Natural killer cell (primary cell): ENCODE data around the gene DIAPH2. TPM values are rescaled to one million over a fixed set of nuclear protein-coding genes. Genes with fewer than 3 reads are reported as not detected.

Experiments
- ATAC-seq, 3 donors: fragments of 150-1000 bp in 2 of 3; fragments of 200-7000 bp in 1 of 3; cut with Tn5 transposase; 1 replicate in 1 of 3; 2 replicates in 2 of 3; pipeline ENCODE4 v1.10.0; 2021; ENCODE audit warnings: mild to moderate bottlenecking in 2 of 3, moderate library complexity in 2 of 3
- DNase-seq, 2 donors: peaks; one replicate each; pipeline versions ENCODE4 v3.0.0 to v3.0.0-alpha.2; 2013 to 2021; ENCODE audit warnings: mixed read lengths in 1 of 2
- H3K27ac ChIP-seq: one replicate; pipeline ENCODE4 v1.5.1; 2013; ENCODE audit warnings: mild to moderate bottlenecking, low read length
- H3K27me3 ChIP-seq: one replicate; pipeline ENCODE4 v1.6.1; 2013; ENCODE audit warnings: low read length; ENCODE audit not compliant: control insufficient read depth, insufficient read depth
- H3K36me3 ChIP-seq: one replicate; pipeline ENCODE4 v1.6.1; 2013; ENCODE audit warnings: low read length; ENCODE audit not compliant: control insufficient read depth, insufficient read depth
- H3K4me1 ChIP-seq: one replicate; pipeline ENCODE4 v1.6.1; 2013; ENCODE audit warnings: low read length; ENCODE audit not compliant: control insufficient read depth, insufficient read depth
- H3K4me3 ChIP-seq: one replicate; pipeline ENCODE4 v1.5.1; 2013; ENCODE audit warnings: low read length
- H3K9me3 ChIP-seq: one replicate; pipeline ENCODE4 v1.6.1; 2013; ENCODE audit warnings: low read length; ENCODE audit not compliant: control insufficient read depth, insufficient read depth
- H3K27ac Mint-ChIP-seq, 2 donors: one replicate each; pipeline ENCODE4 v1.8.0; 2022; ENCODE audit warnings: mild to moderate bottlenecking in 2 of 2, mixed read lengths in 2 of 2, moderate library complexity in 1 of 2
- H3K27me3 Mint-ChIP-seq, 2 donors: one replicate each; pipeline ENCODE4 v1.8.0; 2022; ENCODE audit warnings: low read depth in 2 of 2, mixed read lengths in 2 of 2
- H3K36me3 Mint-ChIP-seq: one replicate; pipeline ENCODE4 v1.8.0; 2022; ENCODE audit warnings: mixed read lengths
- H3K4me1 Mint-ChIP-seq, 2 donors: one replicate each; pipeline ENCODE4 v1.8.0; 2022; ENCODE audit warnings: mixed read lengths in 2 of 2
- H3K4me3 Mint-ChIP-seq: one replicate; pipeline ENCODE4 v1.8.0; 2022; ENCODE audit warnings: mild to moderate bottlenecking, moderate library complexity, mixed read lengths
- H3K9me3 Mint-ChIP-seq, 2 donors: one replicate each; pipeline ENCODE4 v1.8.0; 2022; ENCODE audit warnings: mixed read lengths in 2 of 2
- WGBS: methylation state at CpG from one replicate; pipeline ENCODE4 v1.1.7; 2013; ENCODE audit warnings: missing lambda C conversion rate; ENCODE audit not compliant: insufficient coverage; 5-methylcytosine and 5-hydroxymethylcytosine counted together
- intact Hi-C: fragments of 100-400 bp; cut with micrococcal nuclease; formaldehyde crosslinking; loops from one replicate; pipeline ENCODE4 v1.14.2; 2022
- total RNA-seq, 4 donors: library from RNA; stranded (reverse); fragments of 120-200 nt in 1 of 4; gene quantifications; one replicate each; pipeline versions ENCODE4 v1.2.3 to v1.2.4, GENCODE V29; 2013 to 2022
- TF ChIP-seq, protein P1 (sequence below): fragments of 200-600 bp; IDR thresholded peaks from one replicate; pipeline ENCODE4 v1.8.0; 2022; ENCODE audit warnings: antibody characterized with exemption

DIAPH2 gene
- total RNA-seq, 3 donors from 2014 or later (not counting 1 experiment from before 2014, with no cell fraction given): 17.0 to 18.2 (median 17.0) TPM

DNA sequence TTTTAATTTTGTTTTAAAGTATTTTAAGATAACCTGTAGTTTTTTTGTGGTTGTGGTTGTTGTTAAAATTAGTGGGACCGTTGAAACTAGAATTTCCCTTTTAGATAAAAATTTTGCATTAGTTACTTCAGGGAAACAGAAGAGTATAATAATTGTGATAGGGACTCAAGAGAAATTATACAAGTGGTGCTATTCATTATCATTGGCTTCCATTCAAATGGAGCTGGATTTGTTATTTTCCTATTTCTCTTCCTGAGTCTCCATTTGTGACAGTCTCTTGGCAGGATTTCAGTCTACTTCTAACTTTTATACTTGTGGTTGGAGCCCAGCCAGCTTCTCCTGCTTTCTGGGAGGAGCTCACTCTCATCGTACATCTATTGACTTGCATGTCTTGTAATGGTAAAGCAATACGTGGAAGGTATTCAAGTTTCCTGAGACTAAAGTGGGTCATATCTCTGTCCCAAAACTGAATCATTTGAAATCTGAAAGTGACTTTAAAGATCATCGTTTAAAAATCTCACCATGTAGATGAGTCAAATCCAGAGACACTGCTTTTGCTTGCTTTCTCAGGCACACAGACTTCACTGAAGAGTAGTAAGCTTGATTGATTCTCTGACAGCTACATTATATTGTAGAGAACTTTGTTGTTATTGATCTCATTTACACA, 354.9 kb downstream of the DIAPH2 start:
- H3K27ac Mint-ChIP-seq: no peak overlapping the region
- Histone ChIP-seq H3K9me3 (no peaks in the 10 kb centered on the region), H3K27me3 (no peaks in the 10 kb centered on the region), H3K4me3 (no peak overlapping the region), H3K4me1 (no peaks in the 10 kb centered on the region), H3K36me3 (no peaks in the 10 kb centered on the region), H3K27ac (no peak overlapping the region)
- no peaks in the 10 kb centered on the region for H3K27me3 Mint-ChIP-seq
- DNase-seq: no peak
- TF ChIP-seq, protein P1, sequence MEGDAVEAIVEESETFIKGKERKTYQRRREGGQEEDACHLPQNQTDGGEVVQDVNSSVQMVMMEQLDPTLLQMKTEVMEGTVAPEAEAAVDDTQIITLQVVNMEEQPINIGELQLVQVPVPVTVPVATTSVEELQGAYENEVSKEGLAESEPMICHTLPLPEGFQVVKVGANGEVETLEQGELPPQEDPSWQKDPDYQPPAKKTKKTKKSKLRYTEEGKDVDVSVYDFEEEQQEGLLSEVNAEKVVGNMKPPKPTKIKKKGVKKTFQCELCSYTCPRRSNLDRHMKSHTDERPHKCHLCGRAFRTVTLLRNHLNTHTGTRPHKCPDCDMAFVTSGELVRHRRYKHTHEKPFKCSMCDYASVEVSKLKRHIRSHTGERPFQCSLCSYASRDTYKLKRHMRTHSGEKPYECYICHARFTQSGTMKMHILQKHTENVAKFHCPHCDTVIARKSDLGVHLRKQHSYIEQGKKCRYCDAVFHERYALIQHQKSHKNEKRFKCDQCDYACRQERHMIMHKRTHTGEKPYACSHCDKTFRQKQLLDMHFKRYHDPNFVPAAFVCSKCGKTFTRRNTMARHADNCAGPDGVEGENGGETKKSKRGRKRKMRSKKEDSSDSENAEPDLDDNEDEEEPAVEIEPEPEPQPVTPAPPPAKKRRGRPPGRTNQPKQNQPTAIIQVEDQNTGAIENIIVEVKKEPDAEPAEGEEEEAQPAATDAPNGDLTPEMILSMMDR: no peak
- no peaks in the 10 kb centered on the region for H3K36me3 Mint-ChIP-seq
- H3K4me1 Mint-ChIP-seq: no peaks in the 10 kb centered on the region
- no CpG with 5 or more reads among the region's 4 CpGs for WGBS
- ATAC-seq: no peak
- no peaks in the 10 kb centered on the region for H3K9me3 Mint-ChIP-seq
- intact Hi-C loops: no loop called here
- no peak overlapping the region for H3K4me3 Mint-ChIP-seq

DNA sequence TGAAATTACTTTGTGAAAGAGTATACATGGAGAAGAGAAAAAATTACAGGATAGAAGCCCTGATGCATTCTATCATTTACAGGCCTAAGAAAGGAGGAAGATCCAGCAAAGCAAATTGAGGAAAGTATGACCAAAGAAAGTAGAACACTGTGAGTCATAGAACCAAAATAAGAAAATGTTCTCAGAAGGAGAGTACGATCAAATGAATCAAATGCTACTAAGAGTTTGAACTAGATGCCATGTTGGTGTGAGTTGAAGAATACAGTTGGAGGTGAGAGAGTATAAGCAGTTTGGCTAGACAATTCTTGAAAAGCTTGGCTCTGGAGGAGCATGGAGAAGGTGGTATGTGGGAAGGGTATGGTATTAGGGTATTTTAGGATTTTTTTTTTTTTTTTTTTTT, 360.8 kb downstream of the DIAPH2 start:
- no peak overlapping the region for H3K27ac Mint-ChIP-seq
- no peaks in the 10 kb centered on the region for H3K9me3 Mint-ChIP-seq
- WGBS: 59% methylated on average over 1 of the region's 1 CpG
- no peaks in the 10 kb centered on the region for H3K27me3 Mint-ChIP-seq
- no peaks in the 10 kb centered on the region for H3K36me3 ChIP-seq
- TF ChIP-seq, protein P1: no peak
- no peak overlapping the region for H3K4me3 ChIP-seq
- intact Hi-C loops: no loop called here
- H3K27me3 ChIP-seq: no peaks in the 10 kb centered on the region
- no peak overlapping the region for H3K4me3 Mint-ChIP-seq
- ATAC-seq (no peak), DNase-seq (no peak)
- no peaks in the 10 kb centered on the region for H3K4me1 ChIP-seq
- H3K36me3 Mint-ChIP-seq: no peaks in the 10 kb centered on the region
- no peaks in the 10 kb centered on the region for H3K4me1 Mint-ChIP-seq
- no peak overlapping the region for H3K27ac ChIP-seq
- H3K9me3 ChIP-seq: no peaks in the 10 kb centered on the region

DNA sequence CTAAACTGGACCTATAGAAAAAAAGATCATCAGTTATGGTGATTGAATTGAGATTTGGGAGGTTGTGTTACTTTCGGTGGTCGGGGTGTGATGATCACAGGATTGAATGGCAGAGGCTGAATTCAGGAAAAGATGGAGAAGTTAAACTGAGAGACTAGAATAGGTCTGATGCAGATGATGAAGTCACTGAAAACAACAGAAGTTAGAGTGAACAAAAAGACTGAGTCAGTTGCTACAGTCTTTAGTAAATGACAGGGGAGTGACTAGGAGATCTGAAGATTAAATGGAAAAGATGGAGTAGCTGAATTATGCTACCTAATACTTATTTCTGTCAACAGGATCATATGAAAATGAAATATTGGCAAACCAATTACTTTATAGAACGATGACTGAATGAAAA, 362.2 kb downstream of the DIAPH2 start:
- H3K36me3 ChIP-seq: no peaks in the 10 kb centered on the region
- Mint-ChIP-seq H3K4me3 (no peak overlapping the region), H3K9me3 (no peaks in the 10 kb centered on the region), H3K27ac (no peak overlapping the region), H3K27me3 (no peaks in the 10 kb centered on the region), H3K4me1 (no peaks in the 10 kb centered on the region), H3K36me3 (no peaks in the 10 kb centered on the region)
- ATAC-seq: no peak
- TF ChIP-seq, protein P1: no peak
- H3K27me3 ChIP-seq: no peaks in the 10 kb centered on the region
- intact Hi-C loops: no loop called here
- H3K4me3 ChIP-seq: no peak overlapping the region
- H3K27ac ChIP-seq: no peak overlapping the region
- no peaks in the 10 kb centered on the region for H3K9me3 ChIP-seq
- 89% methylated on average over 3 of the region's 3 CpGs for WGBS
- no peaks in the 10 kb centered on the region for H3K4me1 ChIP-seq
- DNase-seq: no peak

DNA sequence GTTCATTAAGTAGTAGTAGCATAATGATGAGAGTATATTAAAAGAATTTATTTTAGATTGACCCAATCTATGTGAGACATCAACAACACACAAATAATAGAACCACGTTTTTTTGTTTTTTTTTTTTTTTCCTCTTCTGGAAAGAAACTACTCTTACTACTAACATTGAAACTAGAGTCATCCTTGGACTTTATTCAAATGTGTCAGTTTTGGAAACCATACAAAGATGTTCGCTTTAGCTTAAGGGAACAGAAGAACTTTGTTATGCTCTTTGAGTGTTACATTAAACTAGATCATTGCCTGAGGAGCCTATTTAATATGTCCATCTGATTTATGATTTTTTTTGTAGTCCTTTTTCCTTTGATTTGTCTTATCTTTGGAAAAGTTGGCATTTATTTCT, 365.8 kb downstream of the DIAPH2 start:
- Histone ChIP-seq H3K36me3 (no peaks in the 10 kb centered on the region), H3K27me3 (no peaks in the 10 kb centered on the region), H3K9me3 (no peaks in the 10 kb centered on the region), H3K4me1 (no peaks in the 10 kb centered on the region), H3K4me3 (no peak overlapping the region), H3K27ac (no peak overlapping the region)
- intact Hi-C loops: no loop called here
- Mint-ChIP-seq H3K27ac (no peak overlapping the region), H3K36me3 (no peaks in the 10 kb centered on the region), H3K4me1 (no peaks in the 10 kb centered on the region), H3K9me3 (no peaks in the 10 kb centered on the region), H3K4me3 (no peak overlapping the region), H3K27me3 (no peaks in the 10 kb centered on the region)
- no CpG with 5 or more reads among the region's 2 CpGs for WGBS
- TF ChIP-seq, protein P1: no peak
- DNase-seq: no peak
- no peak for ATAC-seq
